ENCODE data around the gene TAF3.

TAF3 gene

GRCh38 chr10:7891634-7892033 lies 73.3 kb downstream of the TAF3 start:
- H3K4me3 ChIP-seq (ENCODE audit: low read length) = no peak overlapping the region
- TF ChIP-seq CTCF (conservative IDR thresholded peaks at IDR 0.05; ENCODE audit: low read depth, low read length) = no peak
- DNase-seq (ENCODE audit: low read depth) = no peak

GRCh38 chr10:7892146-7892545 lies 73.8 kb downstream of the TAF3 start:
- H3K4me3 ChIP-seq (ENCODE audit: low read length) = no peak overlapping the region
- DNase-seq (ENCODE audit: low read depth) = no peak
- TF ChIP-seq CTCF (conservative IDR thresholded peaks at IDR 0.05; ENCODE audit: low read depth, low read length) = no peak

GRCh38 chr10:7895699-7896090 lies 77.4 kb downstream of the TAF3 start:
- no peak overlapping the region for H3K4me3 ChIP-seq (ENCODE audit: low read length)
- no peak for DNase-seq (ENCODE audit: low read depth)
- no peak for TF ChIP-seq CTCF (conservative IDR thresholded peaks at IDR 0.05; ENCODE audit: low read depth, low read length)

GRCh38 chr10:7896297-7896696 lies 78.0 kb downstream of the TAF3 start:
- no peak for DNase-seq (ENCODE audit: low read depth)
- H3K4me3 ChIP-seq (ENCODE audit: low read length) = no peak overlapping the region
- TF ChIP-seq CTCF (conservative IDR thresholded peaks at IDR 0.05; ENCODE audit: low read depth, low read length) = no peak

GRCh38 chr10:7901256-7901655 lies 83.0 kb downstream of the TAF3 start:
- no peak for TF ChIP-seq CTCF (conservative IDR thresholded peaks at IDR 0.05; ENCODE audit: low read depth, low read length)
- H3K4me3 ChIP-seq (ENCODE audit: low read length) = no peak overlapping the region
- DNase-seq (ENCODE audit: low read depth) = no peak

- no peak overlapping the region for H3K4me3 ChIP-seq (ENCODE audit: low read length)
- no peak for DNase-seq (ENCODE audit: low read depth)
- TF ChIP-seq CTCF (conservative IDR thresholded peaks at IDR 0.05; ENCODE audit: low read depth, low read length) = no peak
These were observed 84.1 kb downstream of the TAF3 start for GRCh38 chr10:7902413-7902812.

- no peak overlapping the region for H3K4me3 ChIP-seq (ENCODE audit: low read length)
- no peak for DNase-seq (ENCODE audit: low read depth)
- no peak for TF ChIP-seq CTCF (conservative IDR thresholded peaks at IDR 0.05; ENCODE audit: low read depth, low read length)
These were observed 85.5 kb downstream of the TAF3 start for GRCh38 chr10:7903851-7904250.

Measured in retinal pigment epithelial cell (primary cell).